Tongue (tissue), 2 donors: ENCODE results near the gene ATP2A1. TPM values are rescaled to one million over a fixed set of nuclear protein-coding genes. Genes with fewer than 3 reads are reported as not detected.
"Not testable (repeated sequence)": the region's sequence is repeated elsewhere in the genome, so short reads cannot be mapped to it uniquely, and the experiment has no call there.

Experiments
- DNase-seq: peaks from one replicate; pipeline ENCODE4 v3.0.0-alpha.2; 2015
- total RNA-seq: library from RNA; depleted of rRNA; stranded (reverse); fragments of >200 nt; gene quantifications from one replicate; pipeline ENCODE4 v1.2.3, GENCODE V29; 2014

The ATP2A1 gene
- total RNA-seq, 1 donor from 2014 or later: 850 TPM

DNA sequence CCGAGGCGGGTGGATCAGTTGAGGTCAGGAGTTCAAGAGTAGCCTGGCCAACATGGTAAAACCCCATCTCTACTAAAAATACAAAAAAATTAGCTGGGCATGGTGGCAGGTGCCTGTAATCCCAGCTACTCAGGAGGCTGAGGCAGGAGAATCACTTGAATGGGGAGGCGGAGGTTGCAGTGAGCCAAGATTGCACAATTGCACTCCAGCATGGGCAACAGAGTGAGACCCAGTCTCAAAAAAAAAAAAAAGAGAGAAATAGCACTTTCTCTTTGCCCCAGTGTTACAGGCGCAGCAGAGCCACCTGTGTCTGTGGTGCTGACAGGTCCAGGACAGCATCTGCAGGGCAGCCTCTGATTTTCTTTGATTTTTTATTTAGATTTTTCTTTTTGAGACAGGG lies 3.3 kb downstream of the ATP2A1 start:
- DNase-seq: not testable (repeated sequence)

DNA sequence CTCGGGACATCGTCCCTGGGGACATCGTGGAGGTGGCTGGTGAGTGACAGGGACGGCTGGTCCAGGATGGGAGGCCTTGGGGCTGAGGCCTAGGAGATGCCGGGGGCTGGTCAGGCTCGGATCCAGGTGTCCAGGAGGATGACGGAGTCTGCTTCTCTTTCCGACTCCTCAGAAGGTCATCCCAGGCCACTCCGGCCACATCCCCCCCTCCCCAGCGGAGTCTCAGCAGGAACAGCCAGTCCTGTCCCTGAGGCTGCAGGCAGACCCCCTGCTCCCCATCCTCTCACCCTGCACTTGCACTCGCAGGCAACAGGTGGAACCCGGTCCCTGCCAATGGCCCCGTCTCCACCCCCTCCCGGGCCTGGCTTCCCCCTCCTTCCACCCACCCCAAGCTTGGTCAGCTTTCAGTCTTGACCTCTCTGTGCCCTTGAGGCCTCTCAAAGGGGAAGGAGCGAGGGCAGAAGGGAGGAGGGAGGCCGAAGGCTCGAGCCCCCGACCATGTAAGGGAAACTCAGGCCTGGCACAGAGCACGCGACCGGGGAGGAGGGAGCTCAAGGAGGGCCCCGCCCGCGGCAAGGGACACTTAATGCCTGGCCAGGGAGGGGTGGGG lies 4.4 kb downstream of the ATP2A1 start:
- DNase-seq: peak; percentile 84

DNA sequence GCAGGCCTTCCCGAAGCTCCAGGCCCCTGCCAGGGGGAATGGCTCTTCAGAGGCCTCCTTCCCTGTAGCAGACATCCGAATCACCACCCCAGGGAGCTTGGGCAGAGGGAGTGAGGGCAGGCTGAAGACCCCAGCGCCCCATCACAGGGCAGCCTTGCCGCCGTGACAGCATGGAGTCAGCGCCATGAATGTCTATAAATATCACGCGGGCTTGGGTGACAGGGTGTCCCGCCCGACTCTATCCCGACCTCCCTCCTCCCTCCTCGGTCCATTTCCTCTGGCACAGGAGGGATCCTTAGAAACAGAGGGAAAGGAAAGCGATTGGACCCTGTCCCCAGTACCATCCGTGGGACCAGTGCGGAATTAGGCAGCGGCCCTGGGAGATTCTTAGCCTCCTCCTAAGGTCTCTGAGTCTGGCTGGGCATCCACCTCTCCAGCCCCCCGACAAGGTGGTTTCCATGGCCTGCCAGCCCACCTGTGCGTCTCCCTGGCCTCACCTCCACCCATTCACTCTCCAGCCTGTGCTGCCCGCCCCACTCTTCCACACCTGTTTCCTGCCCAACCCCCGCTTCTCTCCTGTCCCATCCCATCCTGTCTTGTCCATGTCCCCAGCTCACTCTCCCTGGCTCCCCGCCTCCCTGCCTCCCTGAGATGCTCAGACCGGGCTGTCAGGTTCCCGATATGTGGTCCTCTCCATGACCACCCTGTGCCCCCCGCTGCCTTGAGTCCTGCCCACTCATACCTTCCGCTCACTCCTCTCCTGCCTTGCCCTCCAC lies 5.1 kb downstream of the ATP2A1 start:
- no peak for DNase-seq

DNA sequence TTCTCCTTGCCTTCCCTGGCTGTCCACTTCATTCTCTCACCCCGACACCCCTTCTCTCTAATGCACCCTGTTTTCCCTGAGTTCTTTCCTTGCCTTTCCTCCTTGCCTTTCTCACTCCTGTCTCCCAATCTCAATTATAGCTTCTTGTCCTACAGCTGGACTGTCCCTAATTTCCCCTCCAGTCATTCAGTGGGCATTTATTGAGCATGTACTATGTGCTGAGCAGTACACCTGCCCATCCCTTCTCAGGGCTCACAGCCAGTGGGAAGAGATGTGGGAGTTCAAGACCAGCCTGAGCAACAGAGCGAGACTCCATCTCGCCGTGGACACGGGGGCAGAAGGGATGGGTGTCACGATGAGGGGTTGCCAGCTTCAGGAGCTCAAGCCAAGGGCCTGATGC lies 5.8 kb downstream of the ATP2A1 start:
- no peak for DNase-seq

DNA sequence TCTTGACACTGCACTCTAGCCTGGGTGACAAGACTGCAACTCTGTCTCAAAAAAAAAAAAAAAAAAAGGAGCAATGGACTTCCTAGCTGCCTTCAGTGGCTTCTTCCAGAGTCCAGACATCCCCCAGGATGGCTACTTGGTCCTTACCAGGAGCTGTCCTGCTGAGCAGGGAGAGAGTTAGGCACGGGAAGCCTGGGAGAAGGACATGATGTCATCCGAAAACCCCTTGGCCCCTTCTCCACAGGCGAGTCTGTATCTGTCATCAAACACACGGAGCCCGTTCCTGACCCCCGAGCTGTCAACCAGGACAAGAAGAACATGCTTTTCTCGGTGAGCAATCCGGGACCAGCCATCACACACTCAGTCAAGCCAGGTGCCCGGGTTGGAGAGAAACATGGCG lies 8.7 kb downstream of the ATP2A1 start:
- no peak for DNase-seq

DNA sequence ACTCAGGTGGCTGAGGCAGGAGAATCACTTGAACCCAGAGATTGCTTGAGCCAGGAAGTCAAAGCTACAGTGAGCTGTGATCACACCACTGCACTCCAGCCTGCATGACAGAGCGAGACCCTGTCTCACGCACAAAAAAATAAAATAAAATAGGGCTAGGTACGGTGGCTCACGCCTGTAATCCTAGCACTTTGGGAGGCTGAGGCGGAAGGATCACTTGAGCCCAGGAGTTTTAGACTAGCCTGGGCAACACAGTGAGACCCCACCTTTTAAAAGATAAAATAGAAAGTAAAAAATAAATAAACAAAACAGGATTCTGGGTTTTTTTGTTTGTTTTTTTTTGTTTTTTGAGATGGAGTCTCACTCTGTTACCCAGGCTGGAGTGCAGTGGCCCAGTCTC lies 12.1 kb downstream of the ATP2A1 start:
- DNase-seq: not testable (repeated sequence)

DNA sequence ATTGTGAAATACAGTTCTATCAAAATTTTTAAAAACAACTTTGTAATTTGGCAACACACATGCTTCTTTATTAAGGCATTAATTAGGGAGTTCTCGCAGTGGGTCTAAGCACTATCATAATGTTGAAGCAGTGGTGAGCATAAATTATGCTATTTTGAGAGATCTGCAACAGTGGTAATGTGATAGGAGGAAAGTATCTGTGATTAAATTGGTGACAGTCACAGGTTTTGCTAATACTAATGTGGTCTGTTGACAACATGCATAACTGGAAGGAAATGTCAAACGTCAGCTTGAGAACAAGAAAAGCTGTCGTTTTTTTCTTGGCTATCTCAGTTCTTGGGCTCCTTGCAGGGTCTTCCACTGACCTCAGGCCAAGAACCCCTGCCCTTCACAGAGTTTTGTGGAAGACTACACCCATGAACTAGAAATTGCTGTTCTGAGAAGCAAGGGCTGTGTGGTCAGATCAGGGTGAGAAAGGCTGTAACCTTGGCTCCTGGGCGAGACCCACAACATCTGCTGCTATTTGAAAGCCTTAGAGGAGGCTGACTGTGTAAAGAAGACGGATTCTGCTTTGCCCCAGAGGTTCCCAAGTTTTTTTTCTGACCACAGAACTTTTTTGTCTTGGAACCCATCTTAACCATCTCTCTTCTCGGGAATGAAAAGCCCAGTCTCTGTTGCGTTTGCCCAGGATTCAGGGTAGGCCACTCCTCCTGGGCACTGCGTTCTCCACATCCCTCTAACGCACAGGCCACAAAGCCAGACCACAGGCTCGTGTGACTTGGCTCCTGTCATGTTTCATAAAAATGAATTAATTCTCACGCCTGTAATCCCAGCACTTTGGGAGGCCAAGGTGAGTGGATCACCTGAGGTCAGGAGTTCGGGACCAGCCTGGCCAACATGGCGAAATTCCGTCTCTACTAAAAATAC lies 13.9 kb downstream of the ATP2A1 start:
- no peak for DNase-seq

DNA sequence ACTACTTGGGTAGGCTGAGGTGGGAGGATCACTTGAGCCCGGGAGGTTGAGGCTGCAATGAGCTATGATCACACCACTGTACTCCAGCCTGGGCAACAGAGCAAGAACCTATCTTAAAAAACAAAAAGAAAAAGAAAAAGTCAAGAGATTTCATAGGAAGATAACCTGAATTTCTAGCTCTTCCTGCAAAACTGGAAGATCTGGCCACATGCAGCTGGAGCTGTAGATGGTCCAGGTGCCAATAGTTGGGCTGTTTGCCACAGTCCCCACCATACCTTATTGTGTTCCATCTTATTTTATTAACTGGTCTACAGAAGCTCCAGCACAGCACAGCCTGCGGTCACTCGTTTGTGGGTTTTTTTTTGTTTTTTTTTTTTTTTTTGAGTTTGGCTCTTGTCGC lies 15.0 kb downstream of the ATP2A1 start:
- no peak for DNase-seq

DNA sequence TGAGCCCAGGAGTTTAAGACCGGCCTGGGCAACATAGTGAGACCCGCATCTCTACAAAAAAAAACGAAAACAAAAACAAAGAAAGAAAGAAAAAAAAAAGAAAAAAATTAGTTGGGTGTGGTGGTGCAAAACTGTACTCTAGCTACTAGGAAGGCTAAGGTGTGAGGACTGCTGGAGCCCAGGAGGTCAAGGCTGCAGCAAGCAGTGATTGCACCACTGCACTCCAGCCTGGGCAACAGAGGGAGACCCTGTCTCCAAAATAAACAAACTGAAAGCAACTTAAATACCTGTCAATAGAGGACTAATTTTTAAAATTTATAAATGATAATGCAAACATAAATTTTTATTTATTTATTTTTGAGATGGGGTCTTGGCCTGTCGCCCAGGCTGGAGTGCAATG lies 17.3 kb downstream of the ATP2A1 start:
- DNase-seq: no peak

DNA sequence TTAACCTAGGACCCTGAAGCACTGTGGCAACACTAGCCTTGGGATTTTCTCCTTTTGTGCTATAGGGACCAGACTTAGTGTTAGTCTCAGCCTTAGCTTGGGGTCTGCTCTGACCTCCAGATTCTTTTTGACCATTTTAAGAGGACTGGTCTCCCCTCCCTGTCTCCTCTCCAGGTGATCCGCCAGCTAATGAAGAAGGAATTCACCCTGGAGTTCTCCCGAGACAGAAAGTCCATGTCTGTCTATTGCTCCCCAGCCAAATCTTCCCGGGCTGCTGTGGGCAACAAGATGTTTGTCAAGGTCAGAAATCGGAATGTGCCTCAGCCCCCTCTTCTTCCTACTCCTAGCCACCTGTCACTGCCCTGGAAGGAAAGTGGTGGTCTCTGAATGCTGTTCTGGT lies 19.5 kb downstream of the ATP2A1 start:
- DNase-seq: no peak

DNA sequence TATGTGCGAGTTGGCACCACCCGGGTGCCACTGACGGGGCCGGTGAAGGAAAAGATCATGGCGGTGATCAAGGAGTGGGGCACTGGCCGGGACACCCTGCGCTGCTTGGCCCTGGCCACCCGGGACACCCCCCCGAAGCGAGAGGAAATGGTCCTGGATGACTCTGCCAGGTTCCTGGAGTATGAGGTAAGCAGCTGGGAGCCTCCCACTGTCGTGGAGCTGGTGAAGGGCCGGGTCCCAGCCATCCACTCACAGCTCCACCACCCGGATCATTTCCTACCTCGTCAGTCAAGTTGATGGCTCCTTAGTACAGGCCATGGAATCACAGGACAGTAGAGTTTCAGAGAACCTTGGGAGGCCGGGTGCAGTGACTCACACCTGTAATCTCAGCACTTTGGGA lies 20.0 kb downstream of the ATP2A1 start:
- no peak for DNase-seq

DNA sequence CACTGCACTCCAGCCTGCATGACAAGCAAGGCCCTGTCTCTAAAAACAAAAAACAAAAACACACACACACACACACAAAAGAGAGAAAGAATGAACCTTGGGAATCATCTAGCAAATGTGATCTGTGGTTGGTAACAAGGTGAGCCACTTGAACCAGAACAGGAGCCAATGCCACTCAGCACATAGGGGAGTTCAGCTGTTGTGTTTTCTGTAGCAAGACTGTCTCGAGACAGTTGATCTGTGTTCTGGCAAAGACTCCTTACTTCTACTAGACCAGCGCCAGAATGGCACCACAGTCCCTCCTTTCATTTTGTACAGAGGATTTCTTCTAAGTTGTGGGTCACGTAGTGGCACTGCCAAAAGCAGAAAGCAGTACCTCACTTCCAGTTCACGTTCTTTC lies 20.7 kb downstream of the ATP2A1 start:
- no peak for DNase-seq

DNA sequence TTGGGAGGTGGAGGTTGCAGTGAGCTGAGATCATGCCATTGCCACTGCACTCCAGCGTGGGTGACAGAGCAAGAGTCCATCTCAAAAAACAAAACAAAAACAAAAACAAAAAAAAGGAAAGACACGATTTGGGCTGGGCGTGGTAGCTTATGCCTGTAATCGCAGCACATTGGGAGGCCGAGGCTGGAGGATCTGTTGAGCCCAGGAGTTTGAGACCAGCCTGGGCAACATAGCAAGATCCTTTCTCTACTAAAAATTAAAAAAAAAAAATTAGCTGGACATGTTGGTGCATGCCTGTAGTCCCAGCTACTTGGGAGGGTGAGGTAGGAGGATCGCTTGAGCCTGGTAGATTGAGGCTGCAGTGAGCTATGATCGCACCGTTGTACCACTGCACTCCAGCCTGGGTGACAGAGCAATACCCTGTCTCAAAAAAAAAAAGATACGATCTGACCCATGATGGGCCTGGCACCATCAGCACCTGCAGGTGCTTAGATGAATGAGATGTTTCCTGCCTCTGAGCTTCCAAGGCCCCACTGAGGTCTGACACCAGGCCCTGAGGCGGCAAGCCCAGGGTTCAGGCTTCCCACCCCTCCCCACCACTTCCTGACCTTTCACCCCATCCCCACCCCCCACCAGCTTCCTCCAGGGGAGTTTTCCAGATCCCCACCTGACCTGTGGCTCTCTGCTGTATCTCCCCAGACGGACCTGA lies 21.7 kb downstream of the ATP2A1 start:
- DNase-seq: no peak

DNA sequence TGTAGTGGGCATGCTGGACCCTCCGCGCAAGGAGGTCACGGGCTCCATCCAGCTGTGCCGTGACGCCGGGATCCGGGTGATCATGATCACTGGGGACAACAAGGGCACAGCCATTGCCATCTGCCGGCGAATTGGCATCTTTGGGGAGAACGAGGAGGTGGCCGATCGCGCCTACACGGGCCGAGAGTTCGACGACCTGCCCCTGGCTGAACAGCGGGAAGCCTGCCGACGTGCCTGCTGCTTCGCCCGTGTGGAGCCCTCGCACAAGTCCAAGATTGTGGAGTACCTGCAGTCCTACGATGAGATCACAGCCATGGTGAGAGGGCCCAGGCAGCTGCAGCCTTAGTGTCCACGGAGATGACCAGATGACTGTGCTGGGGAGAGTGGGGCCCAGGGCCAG lies 22.3 kb downstream of the ATP2A1 start:
- DNase-seq: no peak

DNA sequence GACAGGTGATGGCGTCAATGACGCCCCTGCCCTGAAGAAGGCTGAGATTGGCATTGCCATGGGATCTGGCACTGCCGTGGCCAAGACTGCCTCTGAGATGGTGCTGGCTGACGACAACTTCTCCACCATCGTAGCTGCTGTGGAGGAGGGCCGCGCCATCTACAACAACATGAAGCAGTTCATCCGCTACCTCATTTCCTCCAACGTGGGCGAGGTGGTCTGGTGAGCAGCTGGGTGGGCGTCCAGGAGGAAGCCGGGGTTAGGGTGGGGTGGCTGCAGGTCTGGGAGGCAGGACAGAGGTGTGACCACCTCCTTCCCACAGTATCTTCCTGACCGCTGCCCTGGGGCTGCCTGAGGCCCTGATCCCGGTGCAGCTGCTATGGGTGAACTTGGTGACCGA lies 23.6 kb downstream of the ATP2A1 start:
- DNase-seq: no peak

DNA sequence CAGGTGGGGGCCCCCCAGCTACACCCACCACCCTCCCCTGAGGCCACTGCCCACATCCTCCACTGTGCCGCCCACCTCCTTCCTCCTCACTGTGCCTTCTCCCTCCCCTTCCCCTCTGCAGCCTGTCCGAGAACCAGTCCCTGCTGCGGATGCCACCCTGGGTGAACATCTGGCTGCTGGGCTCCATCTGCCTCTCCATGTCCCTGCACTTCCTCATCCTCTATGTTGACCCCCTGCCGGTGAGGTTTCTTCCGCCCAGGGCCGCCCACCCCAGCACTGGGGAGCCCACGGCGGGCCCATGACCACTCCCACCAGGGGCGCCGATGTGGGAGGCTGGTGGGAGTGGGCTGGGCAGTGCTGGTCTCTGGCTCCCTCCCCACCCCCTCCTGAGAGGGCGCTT lies 24.6 kb downstream of the ATP2A1 start:
- DNase-seq: no peak

DNA sequence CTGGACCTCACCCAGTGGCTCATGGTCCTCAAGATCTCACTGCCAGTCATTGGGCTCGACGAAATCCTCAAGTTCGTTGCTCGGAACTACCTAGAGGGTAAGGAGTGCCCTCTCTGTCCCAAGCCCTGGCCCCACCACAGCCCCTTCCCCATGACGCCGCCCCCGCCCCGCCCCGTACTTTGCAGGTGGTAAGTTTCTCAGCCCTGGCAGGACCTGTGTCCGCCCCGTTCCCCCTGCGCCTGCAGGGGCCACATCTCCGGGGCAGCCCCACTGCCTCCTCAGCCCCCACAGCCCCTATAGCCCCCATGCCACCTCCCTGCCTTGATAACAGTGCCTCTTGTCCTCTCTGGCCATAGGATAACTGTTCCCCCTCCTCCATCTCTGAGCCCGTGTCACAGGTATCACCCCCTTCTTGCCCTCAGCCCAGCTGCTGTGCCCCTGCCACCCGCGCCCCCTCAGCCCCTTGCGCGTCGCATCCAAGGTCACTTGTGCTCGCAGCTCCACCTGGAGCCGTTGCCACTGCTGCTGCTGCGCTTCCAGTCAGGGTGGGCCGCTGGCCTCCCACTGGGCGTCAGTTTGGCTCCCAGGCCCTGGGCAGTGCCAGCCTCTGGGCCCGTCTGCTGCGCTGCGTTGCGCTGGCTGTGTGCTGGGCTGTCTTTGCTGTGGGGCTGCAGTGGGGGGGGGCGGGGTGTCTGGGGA lies 25.2 kb downstream of the ATP2A1 start:
- DNase-seq: no peak

DNA sequence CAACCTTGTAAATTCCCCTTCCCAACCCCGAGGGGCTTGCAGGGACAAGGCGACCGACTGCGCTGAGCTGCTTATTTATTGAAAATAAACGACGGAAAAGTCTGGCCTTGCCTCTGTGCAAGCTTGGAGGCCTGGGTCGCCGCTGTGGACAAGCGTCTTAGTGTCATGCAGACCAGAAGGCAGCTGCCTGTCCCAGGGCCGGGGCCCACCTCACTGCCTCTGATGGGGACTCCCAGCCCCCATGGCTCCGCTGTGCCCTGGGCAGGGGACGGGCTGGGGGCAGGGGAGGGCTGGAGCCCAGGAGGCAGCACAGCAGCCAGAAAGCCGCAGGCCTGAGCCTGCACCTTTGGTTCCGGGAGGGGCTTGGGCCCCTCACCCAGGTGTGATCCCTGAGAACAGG lies 26.1 kb downstream of the ATP2A1 start:
- no peak for DNase-seq

DNA sequence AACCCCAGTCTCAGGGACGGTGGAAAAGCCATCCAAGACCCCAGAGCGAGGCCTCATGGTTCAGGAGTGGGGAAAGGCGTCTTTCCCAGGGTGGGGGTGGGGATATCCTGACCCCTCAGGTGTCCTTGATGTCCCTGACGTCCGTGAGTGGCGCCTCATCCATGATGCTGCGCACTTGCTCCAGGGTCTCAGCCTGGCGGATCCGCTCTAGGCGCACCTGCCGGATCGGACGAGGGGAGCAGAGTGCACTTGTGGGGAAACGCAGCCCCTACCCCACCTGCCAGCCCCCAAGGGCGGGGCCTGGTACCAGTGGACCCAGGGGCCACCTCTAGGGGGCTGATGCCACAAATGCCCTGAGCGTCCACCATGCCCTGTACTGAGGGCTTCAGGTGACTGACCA lies 26.5 kb downstream of the ATP2A1 start:
- no peak for DNase-seq

DNA sequence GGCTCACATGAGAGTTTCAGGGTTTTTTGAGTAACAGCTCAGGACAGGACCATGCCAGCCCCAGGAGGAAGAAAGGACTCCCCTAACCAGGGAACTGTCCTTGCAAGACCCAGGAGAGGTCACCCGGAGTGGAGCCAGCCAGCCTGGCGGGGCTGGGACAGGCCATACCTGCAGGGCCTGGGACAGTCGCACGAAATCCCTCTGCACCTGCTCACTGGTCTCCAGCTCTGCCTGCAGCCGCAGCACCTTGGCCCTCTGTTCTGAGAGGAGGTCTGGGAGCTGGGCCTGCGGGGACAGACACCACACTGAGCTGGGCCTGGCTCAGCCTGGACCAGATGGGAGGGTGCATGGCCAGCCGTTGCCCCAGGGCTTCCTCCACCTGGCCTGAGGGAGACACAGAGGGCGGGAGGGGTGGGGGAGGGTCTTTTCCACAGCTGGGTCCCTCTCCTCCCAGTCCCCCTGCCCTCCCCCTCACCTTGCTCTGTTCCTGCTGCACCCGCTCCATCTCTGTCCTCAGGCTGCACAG lies 27.0 kb downstream of the ATP2A1 start:
- DNase-seq: no peak

DNA sequence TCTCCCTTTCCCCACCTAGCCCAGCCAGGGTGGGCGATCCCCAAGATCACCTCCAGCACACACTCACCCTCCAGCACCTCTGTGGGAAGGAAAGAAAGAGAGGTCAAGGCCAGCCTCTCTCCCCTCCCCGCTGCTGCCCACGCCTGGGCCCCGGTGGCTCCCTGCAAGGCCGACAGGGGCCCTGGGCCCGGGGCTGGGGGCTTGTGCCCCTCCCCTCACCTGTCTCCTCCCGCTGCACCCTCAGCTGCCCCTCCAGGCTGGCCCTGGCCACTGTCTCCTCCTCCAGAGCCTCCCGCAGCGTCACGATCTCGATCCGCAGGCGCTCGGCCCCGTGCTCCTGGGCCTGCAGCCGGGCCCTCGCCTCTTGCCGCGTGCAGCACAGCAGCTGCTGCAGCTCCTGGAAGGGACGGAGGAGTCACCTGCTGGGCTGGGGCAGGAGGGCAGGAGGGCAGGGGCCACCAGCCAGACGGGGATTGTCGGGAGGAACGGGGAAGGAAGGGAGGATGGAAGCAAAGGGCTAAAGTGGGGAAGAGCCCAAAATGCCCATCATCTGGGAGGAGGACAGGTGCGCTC lies 27.6 kb downstream of the ATP2A1 start:
- no peak for DNase-seq
